HEK293 (cell line): ENCODE measurements around the gene PAQR7.

ENCODE experiments used
- KLF16 ChIP-seq: fragments of 450-650 bp; formaldehyde crosslinking; IDR thresholded peaks from 2 replicates; pipeline ENCODE4 v1.5.1; 2017; ENCODE audit warnings: missing biosample characterization, missing genetic modification characterization
- MEIS1 ChIP-seq: sonication (generic); formaldehyde crosslinking; IDR thresholded peaks from 2 replicates; pipeline ENCODE4 v1.8.1; 2022; ENCODE audit warnings: missing genetic modification reagents, mild to moderate bottlenecking, borderline replicate concordance
- PBX3 ChIP-seq: sonication (generic); formaldehyde crosslinking; IDR thresholded peaks from 2 replicates; pipeline ENCODE4 v1.8.1; 2022; ENCODE audit warnings: mild to moderate bottlenecking, moderate library complexity, missing genetic modification reagents
- PRDM6 ChIP-seq: fragments of 450-650 bp; formaldehyde crosslinking; IDR thresholded peaks from 2 replicates; pipeline ENCODE4 v1.5.1; 2017; ENCODE audit warnings: missing biosample characterization, missing genetic modification characterization
- ZBTB49 ChIP-seq: fragments of 450-650 bp; formaldehyde crosslinking; IDR thresholded peaks from 2 replicates; pipeline ENCODE4 v1.5.1; 2016; ENCODE audit warnings: missing biosample characterization, missing genetic modification characterization, low read depth
- ZNF112 ChIP-seq: fragments of 450-650 bp; formaldehyde crosslinking; IDR thresholded peaks from 2 replicates; pipeline ENCODE4 v1.5.0; 2017; ENCODE audit warnings: missing biosample characterization, missing genetic modification characterization
- ZNF221 ChIP-seq: fragments of 450-650 bp; formaldehyde crosslinking; IDR thresholded peaks from 2 replicates; pipeline ENCODE4 v1.5.1; 2017; ENCODE audit warnings: missing biosample characterization, missing genetic modification characterization, borderline replicate concordance
- ZNF335 ChIP-seq: fragments of 450-650 bp; formaldehyde crosslinking; conservative IDR thresholded peaks from 2 replicates; pipeline ENCODE4 v1.5.1; 2016; ENCODE audit warnings: missing biosample characterization, missing genetic modification characterization
- ZNF341 ChIP-seq: fragments of 450-650 bp; formaldehyde crosslinking; IDR thresholded peaks from 2 replicates; pipeline ENCODE4; 2016; ENCODE audit warnings: low read depth, missing biosample characterization, missing genetic modification characterization
- ZNF362 ChIP-seq: fragments of 450-650 bp; formaldehyde crosslinking; IDR thresholded peaks from 2 replicates; pipeline ENCODE4 v1.5.1; 2016; ENCODE audit warnings: missing biosample characterization, missing genetic modification characterization
- ZNF398 ChIP-seq: fragments of 450-650 bp; formaldehyde crosslinking; IDR thresholded peaks from 2 replicates; pipeline ENCODE4 v1.5.1; 2017; ENCODE audit warnings: missing biosample characterization, missing genetic modification characterization
- ZNF426 ChIP-seq: fragments of 450-650 bp; formaldehyde crosslinking; IDR thresholded peaks from 2 replicates; pipeline ENCODE4 v1.5.1; 2017; ENCODE audit warnings: missing biosample characterization, missing genetic modification characterization, mild to moderate bottlenecking, inconsistent platforms, moderate library complexity
- ZNF449 ChIP-seq: fragments of 450-650 bp; formaldehyde crosslinking; IDR thresholded peaks from 2 replicates; pipeline ENCODE4 v1.5.1; 2017; ENCODE audit warnings: missing biosample characterization, mild to moderate bottlenecking, missing genetic modification characterization, moderate library complexity
- ZNF521 ChIP-seq: fragments of 450-650 bp; formaldehyde crosslinking; IDR thresholded peaks from 2 replicates; pipeline ENCODE4 v1.5.1; 2017; ENCODE audit warnings: missing biosample characterization, mild to moderate bottlenecking, missing genetic modification characterization
- ZNF544 ChIP-seq: fragments of 450-650 bp; formaldehyde crosslinking; IDR thresholded peaks from 2 replicates; pipeline ENCODE4 v1.5.0; 2017; ENCODE audit warnings: missing biosample characterization, missing genetic modification characterization
- ZNF629 ChIP-seq: fragments of 450-650 bp; formaldehyde crosslinking; IDR thresholded peaks from 2 replicates; pipeline ENCODE4 v1.5.1; 2017; ENCODE audit warnings: missing biosample characterization, missing genetic modification characterization
- ZNF658 ChIP-seq: fragments of 450-650 bp; formaldehyde crosslinking; IDR thresholded peaks from 2 replicates; pipeline ENCODE4; 2016; ENCODE audit warnings: missing biosample characterization, missing genetic modification characterization
- ZNF692 ChIP-seq: fragments of 450-650 bp; formaldehyde crosslinking; IDR thresholded peaks from 2 replicates; pipeline ENCODE4 v1.5.1; 2016; ENCODE audit warnings: missing biosample characterization, missing genetic modification characterization
- ZNF701 ChIP-seq: fragments of 450-650 bp; formaldehyde crosslinking; IDR thresholded peaks from 2 replicates; pipeline ENCODE4 v1.5.1; 2016; ENCODE audit warnings: missing biosample characterization, missing genetic modification characterization
- ZNF747 ChIP-seq: fragments of 450-650 bp; formaldehyde crosslinking; IDR thresholded peaks from 2 replicates; pipeline ENCODE4 v1.5.1; 2016; ENCODE audit warnings: missing biosample characterization, missing genetic modification characterization
- ZSCAN16 ChIP-seq: fragments of 450-650 bp; formaldehyde crosslinking; IDR thresholded peaks from 2 replicates; pipeline ENCODE4 v1.5.1; 2016; ENCODE audit warnings: missing biosample characterization, missing genetic modification characterization
- ZSCAN30 ChIP-seq: fragments of 450-650 bp; IDR thresholded peaks from 2 replicates; pipeline ENCODE4 v1.5.1; 2018; ENCODE audit warnings: missing biosample characterization, mild to moderate bottlenecking, missing genetic modification characterization, moderate library complexity
- ZSCAN4 ChIP-seq: fragments of 450-650 bp; formaldehyde crosslinking; IDR thresholded peaks from 2 replicates; pipeline ENCODE4 v1.5.1; 2017; ENCODE audit warnings: missing biosample characterization, missing genetic modification characterization
- ZSCAN5A ChIP-seq: fragments of 450-650 bp; formaldehyde crosslinking; IDR thresholded peaks from 2 replicates; pipeline ENCODE4 v1.5.1; 2016; ENCODE audit warnings: missing biosample characterization, missing genetic modification characterization

PAQR7 gene

GRCh38 chr1:25819491-25820246, 55.8 kb downstream of the PAQR7 start, which contains the start of gene MTFR1L (continued):
- TF ChIP-seq ZSCAN5A (tag by site-specific recombination) (no peak), PRDM6 (tag by site-specific recombination) (no peak), ZSCAN16 (tag by site-specific recombination) (no peak), ZNF341 (no peak), ZNF398 (peak; percentile 75), ZBTB49 (tag by site-specific recombination) (no peak), ZNF629 (tag by site-specific recombination) (0 out of 2 replicates have a peak, but pooled peaks have one; percentile 26), ZNF747 (tag by site-specific recombination) (no peak), ZSCAN4 (tag by site-specific recombination) (peak; percentile 59; the same call in 1 of the 2 replicates), ZNF335 (tag by site-specific recombination) (peak; percentile 77; the same call in 1 of the 2 replicates), PBX3 (CRISPR knock-in tag) (peak; percentile 64; the same call in 1 of the 2 replicates), ZNF692 (tag by site-specific recombination) (no peak), ZNF362 (tag by site-specific recombination) (no peak), ZNF112 (tag by site-specific recombination) (no peak), ZNF449 (tag by site-specific recombination) (no peak; the same call in none of the 2 replicates), ZSCAN30 (tag by site-specific recombination) (no peak), ZNF544 (tag by site-specific recombination) (no peak), MEIS1 (CRISPR knock-in tag) (no peak), ZNF221 (no peak), KLF16 (peak; percentile 95), ZNF426 (tag by site-specific recombination) (no peak), ZNF521 (tag by site-specific recombination) (no peak), ZNF658 (tag by site-specific recombination) (no peak), ZNF701 (tag by site-specific recombination) (no peak)
